LNCAP (cell line): ENCODE data around the gene EPB41.

Experiments
- CTCF ChIP-seq: fragments of 450-650 bp; IDR thresholded peaks from 2 replicates; pipeline ENCODE4 v1.5.1; 2017; ENCODE audit warnings: mild to moderate bottlenecking

The EPB41 gene

GRCh38 chr1:29134695-29135028, 220.3 kb downstream of the EPB41 start:
- no peak for TF ChIP-seq CTCF

- TF ChIP-seq CTCF = no peak
Measured at GRCh38 chr1:29136391-29136915, 222.1 kb downstream of the EPB41 start.

GRCh38 chr1:29142714-29143113, 228.3 kb downstream of the EPB41 start:
- no peak for TF ChIP-seq CTCF

GRCh38 chr1:29144178-29144577, 229.8 kb downstream of the EPB41 start:
- TF ChIP-seq CTCF = no peak

GRCh38 chr1:29145739-29146437, 231.5 kb downstream of the EPB41 start:
- no peak for TF ChIP-seq CTCF

GRCh38 chr1:29148656-29149491, 234.5 kb downstream of the EPB41 start:
- TF ChIP-seq CTCF = no peak

- TF ChIP-seq CTCF = no peak
Measured at GRCh38 chr1:29152046-29152805, 237.9 kb downstream of the EPB41 start.
